ENCODE results near the gene GRID1. TPM values are rescaled to one million over a fixed set of nuclear protein-coding genes. Genes with fewer than 3 reads are reported as not detected.
"Not testable (repeated sequence)": the region's sequence is repeated elsewhere in the genome, so short reads cannot be mapped to it uniquely, and the experiment has no call there.

The GRID1 gene
- total RNA-seq, 4 donors from 2014 or later = 0.03 to 2.7 (median 0.49) TPM

DNA sequence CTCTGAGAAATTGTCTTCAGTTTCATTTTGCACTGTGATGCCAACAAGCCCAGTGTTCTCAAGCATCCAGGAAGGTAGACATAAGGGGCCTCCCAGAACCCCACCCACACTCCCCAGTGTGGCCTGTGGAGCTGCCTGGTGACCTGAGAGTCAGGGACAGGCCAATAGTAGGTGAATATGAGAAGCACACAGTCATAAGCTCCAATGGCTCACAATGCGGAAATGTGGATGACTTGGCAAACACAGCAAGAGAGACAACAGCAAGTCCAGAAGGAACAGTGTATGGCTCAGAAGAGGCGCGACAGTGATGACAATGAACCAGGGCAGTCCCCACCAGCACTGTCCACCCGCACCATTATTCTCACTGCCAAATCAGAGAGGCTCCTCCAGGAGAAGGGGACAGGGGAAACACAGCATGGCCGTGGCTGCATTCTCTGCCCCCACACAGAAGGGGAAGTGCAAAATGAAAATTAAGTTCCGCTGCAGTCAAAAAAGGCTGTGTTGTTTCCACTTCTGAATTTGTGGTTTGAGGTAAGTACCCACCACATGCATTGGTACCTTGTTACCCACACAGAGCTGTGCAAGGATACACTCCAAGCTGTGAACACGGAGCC, 419.8 kb downstream of the GRID1 start:
- DNase-seq = no peak
- no peaks in the 10 kb centered on the region for H3K9me3 ChIP-seq
- WGBS, 2 donors = 72 to 96% methylated on average over 6 to 7 of the region's 7 CpGs
- no peaks in the 10 kb centered on the region for H3K27me3 ChIP-seq
- no peaks in the 10 kb centered on the region for H3K36me3 ChIP-seq
- H3K4me1 ChIP-seq = no peaks in the 10 kb centered on the region
- TF ChIP-seq POLR2A (IDR thresholded peaks at IDR 0.05) = no peak
- H3K27ac ChIP-seq = no peak overlapping the region
- peak overlapping the region in 1 of 4 donors; percentile 15 for H3K4me3 ChIP-seq
- intact Hi-C loops (cut with DNase I) = no loop called here

DNA sequence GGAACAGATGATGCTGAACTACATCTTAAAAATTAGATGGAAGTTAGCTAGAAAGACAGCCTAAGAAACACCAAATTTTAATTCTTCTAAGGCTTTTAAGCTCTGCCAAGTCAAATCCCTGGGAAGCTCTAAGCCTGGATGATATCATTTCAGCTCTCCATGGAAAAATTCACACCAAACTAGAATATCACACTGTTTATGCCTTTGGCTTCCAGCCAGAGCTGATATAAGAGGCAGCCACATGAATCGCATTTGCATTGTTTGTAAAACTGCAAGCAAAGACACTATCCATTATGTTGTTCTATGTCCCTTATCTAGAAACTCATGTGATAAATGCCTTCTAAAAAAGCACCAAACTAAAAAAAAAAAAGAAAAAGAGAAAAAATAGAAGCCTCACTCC, 430.4 kb downstream of the GRID1 start:
- Histone ChIP-seq H3K27me3 (no peaks in the 10 kb centered on the region), H3K27ac (no peak overlapping the region), H3K36me3 (no peaks in the 10 kb centered on the region), H3K9me3 (no peaks in the 10 kb centered on the region), H3K4me1 (no peaks in the 10 kb centered on the region), H3K4me3 (no peak overlapping the region)
- TF ChIP-seq, protein P1, sequence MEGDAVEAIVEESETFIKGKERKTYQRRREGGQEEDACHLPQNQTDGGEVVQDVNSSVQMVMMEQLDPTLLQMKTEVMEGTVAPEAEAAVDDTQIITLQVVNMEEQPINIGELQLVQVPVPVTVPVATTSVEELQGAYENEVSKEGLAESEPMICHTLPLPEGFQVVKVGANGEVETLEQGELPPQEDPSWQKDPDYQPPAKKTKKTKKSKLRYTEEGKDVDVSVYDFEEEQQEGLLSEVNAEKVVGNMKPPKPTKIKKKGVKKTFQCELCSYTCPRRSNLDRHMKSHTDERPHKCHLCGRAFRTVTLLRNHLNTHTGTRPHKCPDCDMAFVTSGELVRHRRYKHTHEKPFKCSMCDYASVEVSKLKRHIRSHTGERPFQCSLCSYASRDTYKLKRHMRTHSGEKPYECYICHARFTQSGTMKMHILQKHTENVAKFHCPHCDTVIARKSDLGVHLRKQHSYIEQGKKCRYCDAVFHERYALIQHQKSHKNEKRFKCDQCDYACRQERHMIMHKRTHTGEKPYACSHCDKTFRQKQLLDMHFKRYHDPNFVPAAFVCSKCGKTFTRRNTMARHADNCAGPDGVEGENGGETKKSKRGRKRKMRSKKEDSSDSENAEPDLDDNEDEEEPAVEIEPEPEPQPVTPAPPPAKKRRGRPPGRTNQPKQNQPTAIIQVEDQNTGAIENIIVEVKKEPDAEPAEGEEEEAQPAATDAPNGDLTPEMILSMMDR (IDR thresholded peaks at IDR 0.05) = no peak
- TF ChIP-seq POLR2A (IDR thresholded peaks at IDR 0.05) = no peak
- intact Hi-C loops (cut with DNase I) = no loop called here
- 25 to 35% methylated on average over 1 of the region's 1 CpG for WGBS, 2 donors
- DNase-seq = no peak

DNA sequence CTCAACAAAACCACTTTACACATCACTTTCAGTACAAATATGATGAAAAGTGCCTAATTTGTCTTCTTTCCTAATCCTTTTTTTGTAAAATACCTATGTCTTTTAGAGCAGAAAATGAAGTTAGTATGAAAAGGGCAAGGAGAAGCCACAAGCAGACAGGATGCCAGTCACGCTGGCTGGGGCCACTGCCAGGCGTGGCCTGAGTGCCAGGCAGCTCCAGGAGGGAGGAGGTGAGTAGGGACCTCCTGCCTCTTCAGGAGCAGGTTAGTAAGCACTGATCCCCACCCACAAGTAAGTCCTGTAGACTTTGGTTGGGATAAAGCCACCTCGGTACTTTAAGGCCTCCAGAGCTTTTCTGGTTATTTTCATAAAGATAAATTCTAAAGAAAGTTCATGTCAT, 432.0 kb downstream of the GRID1 start:
- 55 to 64% methylated on average over 3 of the region's 3 CpGs for WGBS, 2 donors
- Histone ChIP-seq H3K27ac (no peak overlapping the region), H3K36me3 (no peaks in the 10 kb centered on the region), H3K4me3 (no peak overlapping the region), H3K27me3 (no peaks in the 10 kb centered on the region), H3K4me1 (no peaks in the 10 kb centered on the region), H3K9me3 (no peaks in the 10 kb centered on the region)
- TF ChIP-seq, protein P1 (IDR thresholded peaks at IDR 0.05) = no peak
- no peak for TF ChIP-seq POLR2A (IDR thresholded peaks at IDR 0.05)
- intact Hi-C loops (cut with DNase I) = no loop called here
- no peak for DNase-seq

DNA sequence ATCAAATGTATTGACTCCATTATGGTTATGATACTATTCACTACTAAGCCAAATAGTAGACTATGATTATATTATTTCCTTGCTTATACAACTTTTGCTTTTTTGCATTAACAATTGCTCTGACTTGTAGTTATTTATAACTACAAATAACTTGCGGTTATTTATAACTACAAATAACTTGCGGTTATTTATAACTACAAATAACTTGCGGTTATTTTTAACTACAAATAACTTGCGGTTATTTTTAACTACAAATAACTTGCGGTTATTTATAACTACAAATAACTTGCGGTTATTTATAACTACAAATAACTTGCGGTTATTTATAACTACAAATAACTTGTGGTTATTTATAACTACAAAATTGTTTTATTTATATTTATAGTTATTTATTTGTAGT, 436.6 kb downstream of the GRID1 start:
- H3K27ac ChIP-seq; intact Hi-C loops (cut with DNase I); H3K9me3 ChIP-seq; H3K27me3 ChIP-seq; H3K4me1 ChIP-seq; DNase-seq; H3K36me3 ChIP-seq; H3K4me3 ChIP-seq: not testable (repeated sequence)
- 76 to 77% methylated on average over 7 of the region's 7 CpGs for WGBS, 2 donors

DNA sequence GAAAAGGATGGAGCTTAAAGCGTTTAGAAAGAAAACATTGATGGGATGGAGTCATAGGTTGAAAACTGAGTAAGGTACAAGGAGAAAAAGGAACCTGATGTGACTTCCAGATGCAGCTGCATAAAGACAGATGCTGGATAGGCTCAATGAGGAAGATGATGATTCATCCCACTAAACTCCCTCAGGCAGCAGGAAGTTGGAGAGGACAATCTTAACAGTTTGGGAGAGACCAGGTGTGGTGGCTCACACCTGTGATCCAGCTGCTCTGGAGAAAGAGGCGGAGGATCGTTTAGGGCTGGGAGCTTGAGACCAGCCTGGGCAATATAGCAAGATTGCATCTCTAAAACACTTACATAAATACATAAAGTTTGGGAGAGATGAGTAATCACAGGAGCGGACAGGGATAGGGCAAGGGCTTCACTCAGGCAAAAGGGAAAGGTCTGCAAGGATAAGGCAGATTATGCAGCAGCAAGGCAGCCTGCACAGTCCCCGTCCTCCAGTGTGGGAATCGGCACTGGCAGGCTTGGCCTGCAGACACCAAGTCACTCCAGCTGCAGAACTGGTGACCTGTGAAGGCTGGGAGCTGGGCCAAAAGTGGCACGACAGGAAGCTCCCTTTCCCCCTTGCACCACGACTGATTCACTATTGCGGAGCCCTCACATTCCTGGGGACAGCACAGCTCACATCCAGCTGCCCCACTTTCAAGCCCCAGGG, 438.5 kb downstream of the GRID1 start:
- H3K27me3 ChIP-seq = no peaks in the 10 kb centered on the region
- no peak overlapping the region for H3K27ac ChIP-seq
- WGBS, 2 donors = 43 to 50% methylated on average over 5 to 8 of the region's 9 CpGs
- TF ChIP-seq, protein P1 (IDR thresholded peaks at IDR 0.05) = no peak
- TF ChIP-seq POLR2A (IDR thresholded peaks at IDR 0.05) = no peak
- intact Hi-C loops (cut with DNase I) = no loop called here
- no peaks in the 10 kb centered on the region for H3K9me3 ChIP-seq
- no peaks in the 10 kb centered on the region for H3K4me1 ChIP-seq
- H3K4me3 ChIP-seq = no peak overlapping the region
- no peak for DNase-seq
- H3K36me3 ChIP-seq = no peaks in the 10 kb centered on the region

DNA sequence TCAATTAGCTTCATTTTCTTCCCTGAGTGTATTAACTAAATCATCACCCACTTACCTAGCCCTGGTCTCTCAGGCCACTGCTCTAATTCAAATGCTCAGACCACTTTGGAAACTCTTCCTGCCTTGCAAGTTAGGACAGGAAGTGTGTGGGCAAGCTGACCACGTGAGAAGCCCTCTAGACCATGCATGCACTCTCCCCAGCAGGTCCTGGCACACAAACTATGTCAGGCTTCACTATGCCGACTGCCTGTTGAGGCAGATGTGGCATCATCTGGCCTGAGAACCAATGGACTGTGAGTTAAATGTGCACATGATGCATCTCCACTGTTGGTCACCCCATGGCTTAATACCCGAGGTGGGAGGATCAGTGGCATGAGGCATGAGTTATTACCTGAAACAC, 439.6 kb downstream of the GRID1 start:
- intact Hi-C loops (cut with DNase I) = no loop called here
- Histone ChIP-seq H3K4me1 (peaks cover 0 to 5% (median 0%) of the 10 kb centered on the region in 3 donors), H3K9me3 (no peaks in the 10 kb centered on the region), H3K27ac (no peak overlapping the region), H3K27me3 (no peaks in the 10 kb centered on the region), H3K4me3 (no peak overlapping the region), H3K36me3 (no peaks in the 10 kb centered on the region)
- 37 to 56% methylated on average over 3 of the region's 3 CpGs for WGBS, 2 donors
- no peak for DNase-seq
- TF ChIP-seq, protein P1 (IDR thresholded peaks at IDR 0.05) = no peak
- TF ChIP-seq POLR2A (IDR thresholded peaks at IDR 0.05) = no peak

All from esophagus squamous epithelium (tissue), 5 donors.